Activated T-helper 2 cell treated with anti-CD3 and anti-CD28 coated beads, Interferon-gamma antibody, Interleukin-2, Interleukin-4, amounts not matched to agents 10 μg/mL and 5 μg/mL and 100 μg/mL, durations not matched to agents 14 hours and 24 hours and 36 hours (primary cell): Measurements from ENCODE around the gene RUFY1. TPM values are rescaled to one million over a fixed set of nuclear protein-coding genes. Genes with fewer than 3 reads are reported as not detected.
"Not testable (repeated sequence)": the region's sequence is repeated elsewhere in the genome, so short reads cannot be mapped to it uniquely, and the experiment has no call there.

ENCODE experiments used
- DNase-seq: peaks from one replicate; pipeline ENCODE4 v3.0.0; 2021; ENCODE audit warnings: low spot score
- H3K27ac Mint-ChIP-seq: one replicate; pipeline ENCODE4 v1.8.0; 2021; ENCODE audit warnings: mixed read lengths
- H3K27me3 Mint-ChIP-seq: one replicate; pipeline ENCODE4 v1.8.0; 2021; ENCODE audit warnings: low read depth, mixed read lengths
- H3K36me3 Mint-ChIP-seq: one replicate; pipeline ENCODE4 v1.8.0; 2021; ENCODE audit warnings: low read depth, mixed read lengths
- H3K4me1 Mint-ChIP-seq: one replicate; pipeline ENCODE4 v1.8.0; 2021; ENCODE audit warnings: low read depth, mixed read lengths
- H3K4me3 Mint-ChIP-seq: one replicate; pipeline ENCODE4 v1.8.0; 2021; ENCODE audit warnings: low read depth, mild to moderate bottlenecking, moderate library complexity, mixed read lengths
- H3K9me3 Mint-ChIP-seq: one replicate; pipeline ENCODE4 v1.8.0; 2021; ENCODE audit warnings: mixed read lengths
- intact Hi-C: fragments of 100-400 bp; cut with micrococcal nuclease; formaldehyde crosslinking; loops from one replicate; pipeline ENCODE4 v1.15.1; 2023
- total RNA-seq: library from RNA; stranded (reverse); gene quantifications from 2 replicates; pipeline ENCODE4 v1.2.3, GENCODE V29; 2022

The RUFY1 gene
- total RNA-seq, 1 donor from 2014 or later: 42.0 TPM

- intact Hi-C loops, H3K4me3 Mint-ChIP-seq, H3K36me3 Mint-ChIP-seq, H3K27me3 Mint-ChIP-seq, H3K4me1 Mint-ChIP-seq, H3K9me3 Mint-ChIP-seq, H3K27ac Mint-ChIP-seq, DNase-seq: not testable (repeated sequence)
Measured at GRCh38 chr5:179518369-179518768, 32.0 kb upstream of the RUFY1 start.

GRCh38 chr5:179519416-179520070, 30.8 kb upstream of the RUFY1 start:
- H3K36me3 Mint-ChIP-seq, H3K9me3 Mint-ChIP-seq, H3K4me3 Mint-ChIP-seq, H3K27me3 Mint-ChIP-seq, H3K27ac Mint-ChIP-seq, intact Hi-C loops, H3K4me1 Mint-ChIP-seq, DNase-seq: not testable (repeated sequence)

- intact Hi-C loops, H3K36me3 Mint-ChIP-seq, H3K27me3 Mint-ChIP-seq, H3K27ac Mint-ChIP-seq, H3K9me3 Mint-ChIP-seq, DNase-seq, H3K4me1 Mint-ChIP-seq, H3K4me3 Mint-ChIP-seq: not testable (repeated sequence)
Measured at GRCh38 chr5:179522107-179522506, 28.2 kb upstream of the RUFY1 start.

GRCh38 chr5:179526978-179527377, 23.4 kb upstream of the RUFY1 start:
- peaks cover 4% of the 10 kb centered on the region for H3K27me3 Mint-ChIP-seq
- no peak for DNase-seq
- H3K36me3 Mint-ChIP-seq: no peaks in the 10 kb centered on the region
- no peaks in the 10 kb centered on the region for H3K9me3 Mint-ChIP-seq
- H3K4me3 Mint-ChIP-seq: no peak overlapping the region
- H3K27ac Mint-ChIP-seq: no peak overlapping the region
- intact Hi-C loops: no loop called here
- H3K4me1 Mint-ChIP-seq: peaks cover 4% of the 10 kb centered on the region

GRCh38 chr5:179530069-179530998, 20.0 kb upstream of the RUFY1 start:
- peak; percentile 51 for DNase-seq
- Mint-ChIP-seq H3K4me3 (peak overlapping the region; percentile 37), H3K27ac (no peak overlapping the region), H3K27me3 (peaks cover 4% of the 10 kb centered on the region), H3K9me3 (no peaks in the 10 kb centered on the region), H3K36me3 (no peaks in the 10 kb centered on the region), H3K4me1 (peaks cover 11% of the 10 kb centered on the region)
- intact Hi-C loops: loop anchor here (2.0 kb wide), 1 partner anchor 20 kb away; the partner anchor contains the start of gene RUFY1

GRCh38 chr5:179533024-179533423, 17.3 kb upstream of the RUFY1 start:
- H3K9me3 Mint-ChIP-seq: no peaks in the 10 kb centered on the region
- intact Hi-C loops: no loop called here
- no peak for DNase-seq
- H3K4me3 Mint-ChIP-seq: no peak overlapping the region
- no peaks in the 10 kb centered on the region for H3K36me3 Mint-ChIP-seq
- no peak overlapping the region for H3K27ac Mint-ChIP-seq
- H3K27me3 Mint-ChIP-seq: no peaks in the 10 kb centered on the region
- H3K4me1 Mint-ChIP-seq: peaks cover 11% of the 10 kb centered on the region

- intact Hi-C loops: no loop called here
- Mint-ChIP-seq H3K4me3 (peak overlapping the region; percentile 76), H3K9me3 (no peaks in the 10 kb centered on the region), H3K27ac (no peak overlapping the region), H3K4me1 (peaks cover 11% of the 10 kb centered on the region), H3K27me3 (no peaks in the 10 kb centered on the region), H3K36me3 (peaks cover 5% of the 10 kb centered on the region)
- no peak for DNase-seq
Measured at GRCh38 chr5:179533907-179534306, 16.4 kb upstream of the RUFY1 start.

- Mint-ChIP-seq H3K27ac (peak overlapping the region; percentile 74), H3K9me3 (no peaks in the 10 kb centered on the region), H3K27me3 (no peaks in the 10 kb centered on the region), H3K4me1 (peaks cover 11% of the 10 kb centered on the region), H3K4me3 (peak overlapping the region; percentile 76), H3K36me3 (peaks cover 8% of the 10 kb centered on the region)
- intact Hi-C loops: no loop called here
- DNase-seq: no peak
Measured at GRCh38 chr5:179534431-179534830, 15.9 kb upstream of the RUFY1 start.

GRCh38 chr5:179536676-179537075, 13.7 kb upstream of the RUFY1 start:
- H3K27me3 Mint-ChIP-seq: no peaks in the 10 kb centered on the region
- intact Hi-C loops: no loop called here
- H3K9me3 Mint-ChIP-seq: no peaks in the 10 kb centered on the region
- no peak for DNase-seq
- no peak overlapping the region for H3K27ac Mint-ChIP-seq
- H3K4me3 Mint-ChIP-seq: no peak overlapping the region
- H3K36me3 Mint-ChIP-seq: peaks cover 8% of the 10 kb centered on the region
- H3K4me1 Mint-ChIP-seq: peaks cover 7% of the 10 kb centered on the region

GRCh38 chr5:179542170-179542569, 8.2 kb upstream of the RUFY1 start:
- no peak for DNase-seq
- Mint-ChIP-seq H3K9me3 (no peaks in the 10 kb centered on the region), H3K4me3 (no peak overlapping the region), H3K4me1 (no peaks in the 10 kb centered on the region), H3K27me3 (no peaks in the 10 kb centered on the region), H3K36me3 (peaks cover 8% of the 10 kb centered on the region), H3K27ac (no peak overlapping the region)
- intact Hi-C loops: no loop called here

GRCh38 chr5:179543275-179543674, 7.1 kb upstream of the RUFY1 start:
- H3K9me3 Mint-ChIP-seq, H3K4me1 Mint-ChIP-seq, H3K27ac Mint-ChIP-seq, H3K36me3 Mint-ChIP-seq, intact Hi-C loops, DNase-seq, H3K4me3 Mint-ChIP-seq, H3K27me3 Mint-ChIP-seq: not testable (repeated sequence)

GRCh38 chr5:179553006-179553405, 2.7 kb downstream of the RUFY1 start:
- Mint-ChIP-seq H3K4me1 (peaks cover 27% of the 10 kb centered on the region), H3K4me3 (no peak overlapping the region), H3K36me3 (peaks cover 27% of the 10 kb centered on the region)

GRCh38 chr5:179553875-179554274, 3.5 kb downstream of the RUFY1 start:
- intact Hi-C loops: loop anchor here (5.0 to 10.0 kb wide), 4 partner anchors 181 to 941 kb away; partner anchors contain the start of genes CLK4, CNOT6, MAML1 and SQSTM1
- Mint-ChIP-seq H3K27ac (no peak overlapping the region), H3K4me1 (peaks cover 30% of the 10 kb centered on the region), H3K36me3 (peaks cover 27% of the 10 kb centered on the region), H3K27me3 (no peaks in the 10 kb centered on the region), H3K4me3 (no peak overlapping the region), H3K9me3 (no peaks in the 10 kb centered on the region)
- no peak for DNase-seq

More at GRCh38 chr5:179553006-179553405, 2.7 kb downstream of the RUFY1 start:
- no peaks in the 10 kb centered on the region for H3K27me3 Mint-ChIP-seq
- DNase-seq: no peak
- H3K9me3 Mint-ChIP-seq: no peaks in the 10 kb centered on the region
- intact Hi-C loops: loop anchor here (5.0 to 10.0 kb wide), 4 partner anchors 182 to 942 kb away; partner anchors contain the start of genes CLK4, CNOT6, MAML1 and SQSTM1
- no peak overlapping the region for H3K27ac Mint-ChIP-seq
